GM12891 (cell line): ENCODE measurements around the gene EPB41L5.

Experiments
- POLR2A ChIP-seq: IDR thresholded peaks from 2 replicates; pipeline ENCODE4 v1.6.1; 2011; ENCODE audit warnings: low read depth, low read length, control low read depth
- POLR2AphosphoS5 ChIP-seq: IDR thresholded peaks from 2 replicates; pipeline ENCODE4 v1.6.1; 2011; ENCODE audit warnings: low read depth, low read length, control low read depth
- POU2F2 ChIP-seq: IDR thresholded peaks from 2 replicates; pipeline ENCODE4 v1.6.1; 2011; ENCODE audit warnings: low read depth, mild to moderate bottlenecking, control low read depth, low read length, moderate library complexity
- SPI1 ChIP-seq: IDR thresholded peaks from 2 replicates; pipeline ENCODE4 v1.6.1; 2011; ENCODE audit warnings: low read depth, low read length, control low read depth
- TAF1 ChIP-seq: IDR thresholded peaks from 2 replicates; pipeline ENCODE4 v1.6.1; 2011; ENCODE audit warnings: low read depth, low read length, control low read depth

- TF ChIP-seq POLR2A (no peak), POLR2AphosphoS5 (no peak), POU2F2 (no peak), TAF1 (no peak), SPI1 (no peak)
Observed at GRCh38 chr2:120177973-120178372, 165.1 kb downstream of the EPB41L5 start.
